Upper lobe of left lung (tissue), 6 donors: ENCODE measurements around the gene POLR2J3. TPM values are rescaled to one million over a fixed set of nuclear protein-coding genes. Genes with fewer than 3 reads are reported as not detected.
"Not testable (repeated sequence)": the region's sequence is repeated elsewhere in the genome, so short reads cannot be mapped to it uniquely, and the experiment has no call there.

ENCODE experiments used
- ATAC-seq, 2 donors: fragments of 200-7000 bp; cut with Tn5 transposase; one replicate each; pipeline ENCODE4 v1.9.1; 2022; ENCODE audit warnings: mild to moderate bottlenecking in 2 of 2, moderate library complexity in 2 of 2; ENCODE audit not compliant: low FRiP score in 2 of 2
- DNase-seq, 2 donors: peaks; one replicate each; pipeline ENCODE4 v3.0.0-alpha.2; 2019 to 2020
- H3K27ac ChIP-seq, 4 donors: fragments of 200-600 bp; sonication (generic); one replicate each; pipeline ENCODE4 v1.5.1; 2016 to 2019
- H3K27me3 ChIP-seq, 4 donors: fragments of 200-600 bp; sonication (generic); one replicate each; pipeline ENCODE4 v1.5.1; 2017 to 2019
- H3K36me3 ChIP-seq, 4 donors: fragments of 200-600 bp; sonication (generic); one replicate each; pipeline ENCODE4 v1.5.1; 2016 to 2019
- H3K4me1 ChIP-seq, 4 donors: fragments of 200-600 bp; sonication (generic); one replicate each; pipeline ENCODE4 v1.5.1; 2018 to 2019
- H3K4me3 ChIP-seq, 4 donors: fragments of 200-600 bp; sonication (generic); one replicate each; pipeline ENCODE4 v1.5.1; 2017 to 2019; ENCODE audit warnings: mild to moderate bottlenecking in 2 of 4, moderate library complexity in 1 of 4
- H3K9me3 ChIP-seq, 4 donors: fragments of 200-600 bp; sonication (generic); one replicate each; pipeline ENCODE4 v1.5.1; 2018 to 2019
- CTCF ChIP-seq, 6 experiments: fragments of 450-650 bp in 4 of 6; fragments of 200-600 bp in 2 of 6; sonication (generic) in 2 of 6; IDR thresholded peaks; one replicate each; pipeline ENCODE4 v1.5.1; 2016 to 2019; ENCODE audit warnings: antibody characterized with exemption in 6 of 6
- POLR2A ChIP-seq, 4 donors: fragments of 450-650 bp; IDR thresholded peaks; one replicate each; pipeline ENCODE4 v1.5.1; 2016 to 2017; ENCODE audit warnings: antibody characterized with exemption in 4 of 4, mild to moderate bottlenecking in 2 of 4
- POLR2AphosphoS5 ChIP-seq, 2 donors: sonication (generic); formaldehyde crosslinking; IDR thresholded peaks; one replicate each; pipeline ENCODE4 v1.5.1; 2017; ENCODE audit warnings: antibody characterized with exemption in 2 of 2
- WGBS, 2 donors: methylation state at CpG; one replicate each; pipeline ENCODE4 v1.1.5; 2017 to 2018; 5-methylcytosine and 5-hydroxymethylcytosine counted together
- total RNA-seq, 6 donors: library from RNA; depleted of rRNA in 4 of 6; stranded (reverse); fragments of >200 nt in 4 of 6; gene quantifications; one replicate each; pipeline versions ENCODE4 v1.1.0 to v1.2.1, GENCODE V29; 2016 to 2021
- donor health status: DM: no; HTN: no; CAD: no; lungs with moderate emphysema.
- donor health status: DM: no; HTN: yes; CAD: no; lungs with severe emphysema.

POLR2J3 gene
- 100 to 1,000 TPM in 1 of 6 donors, 10 to 100 TPM in 5; 17.2 to 147 (median 32.8) TPM for total RNA-seq

- ATAC-seq (peak; percentile 96 to 98), DNase-seq (peak; percentile 93 to 98)
- H3K36me3 ChIP-seq, H3K4me1 ChIP-seq, H3K9me3 ChIP-seq, H3K27me3 ChIP-seq: not testable (repeated sequence)
- H3K27ac ChIP-seq, result peak within 1 kb of the TSS in 3 of 4 donors; percentile 72 to 89 (median 85)
- WGBS, 2 donors, result 1% methylated on average over 30 to 40 of the region's 64 CpGs
- TF ChIP-seq CTCF (IDR thresholded peaks at IDR 0.05), result peak in 5 of 6 experiments; percentile 31 to 79 (median 44)
- peak in 1 of 2 donors; percentile 74 for TF ChIP-seq POLR2AphosphoS5 (IDR thresholded peaks at IDR 0.05)
- TF ChIP-seq POLR2A (IDR thresholded peaks at IDR 0.05), result peak in 2 of 4 donors; percentile 23 to 71
- peak within 1 kb of the TSS; percentile 58 to 75 (median 73) for H3K4me3 ChIP-seq
Measured at GRCh38 chr7:102572261-102573239, at the start of gene POLR2J3. Gene POLR2J3 (minus strand): TSS chr7:102572583. CDS start chr7:102572521, 62 bp downstream.

GRCh38 chr7:102618122-102618521 lies 45.7 kb upstream of the POLR2J3 start:
- 53 to 82% methylated on average over 3 of the region's 8 CpGs for WGBS, 2 donors
- H3K27me3 ChIP-seq, ATAC-seq, H3K27ac ChIP-seq, H3K4me3 ChIP-seq, H3K4me1 ChIP-seq, DNase-seq, H3K9me3 ChIP-seq, H3K36me3 ChIP-seq: not testable (repeated sequence)

GRCh38 chr7:102616507-102617125 lies 44.2 kb upstream of the POLR2J3 start, which contains the start of gene RASA4:
Gene RASA4 (minus strand): TSS chr7:102616756. CDS start chr7:102616689, 67 bp downstream.
- H3K27me3 ChIP-seq, H3K36me3 ChIP-seq, H3K4me1 ChIP-seq, H3K9me3 ChIP-seq: not testable (repeated sequence)
- WGBS, 2 donors, result no CpG with 5 or more reads among the region's 62 CpGs
- DNase-seq (peak; percentile 25 to 94), ATAC-seq (peak; percentile 91 to 96)
- peak within 1 kb of the TSS in 1 of 4 donors; percentile 78 for H3K27ac ChIP-seq
- peak within 1 kb of the TSS in 3 of 4 donors; percentile 47 to 50 (median 48) for H3K4me3 ChIP-seq

GRCh38 chr7:102615930-102616329 lies 43.5 kb upstream of the POLR2J3 start:
- H3K36me3 ChIP-seq, ATAC-seq, H3K9me3 ChIP-seq, H3K27ac ChIP-seq, H3K27me3 ChIP-seq, DNase-seq, H3K4me3 ChIP-seq, H3K4me1 ChIP-seq: not testable (repeated sequence)
- WGBS, 2 donors, result no CpG with 5 or more reads among the region's 10 CpGs

- peak in 1 of 2 donors; percentile 0 for ATAC-seq
- H3K36me3 ChIP-seq, H3K9me3 ChIP-seq, DNase-seq, H3K27ac ChIP-seq, H3K4me3 ChIP-seq, H3K27me3 ChIP-seq, H3K4me1 ChIP-seq: not testable (repeated sequence)
- no CpG with 5 or more reads among the region's 3 CpGs for WGBS, 2 donors
Measured at GRCh38 chr7:102614873-102615272, 42.5 kb upstream of the POLR2J3 start.

GRCh38 chr7:102614346-102614697 lies 41.9 kb upstream of the POLR2J3 start:
- H3K9me3 ChIP-seq, H3K27me3 ChIP-seq, H3K4me3 ChIP-seq, H3K27ac ChIP-seq, H3K4me1 ChIP-seq, H3K36me3 ChIP-seq, DNase-seq: not testable (repeated sequence)
- WGBS, 2 donors, result no CpG with 5 or more reads among the region's 4 CpGs
- ATAC-seq, result peak; percentile 15 to 23

- H3K36me3 ChIP-seq, H3K4me3 ChIP-seq, H3K9me3 ChIP-seq, H3K27me3 ChIP-seq, H3K4me1 ChIP-seq, ATAC-seq: not testable (repeated sequence)
- peak in 1 of 2 donors; percentile 9 for DNase-seq
- WGBS, 2 donors, result 70% methylated on average over 2 of the region's 15 CpGs; no CpG with 5 or more reads in 1 of the 2 donors
- peak overlapping the region in 1 of 4 donors; percentile 57 for H3K27ac ChIP-seq
Measured at GRCh38 chr7:102613575-102614345, 41.4 kb upstream of the POLR2J3 start.

GRCh38 chr7:102611675-102612325 lies 39.4 kb upstream of the POLR2J3 start:
- peak; percentile 19 to 61 for DNase-seq
- H3K36me3 ChIP-seq, H3K27me3 ChIP-seq, H3K9me3 ChIP-seq, ATAC-seq, H3K4me1 ChIP-seq, H3K4me3 ChIP-seq: not testable (repeated sequence)
- 10 to 18% methylated on average over 4 to 7 of the region's 10 CpGs for WGBS, 2 donors
- peak overlapping the region in 2 of 4 donors; percentile 76 to 79 for H3K27ac ChIP-seq

- H3K9me3 ChIP-seq, H3K36me3 ChIP-seq, DNase-seq, H3K4me1 ChIP-seq, H3K4me3 ChIP-seq, H3K27ac ChIP-seq, H3K27me3 ChIP-seq: not testable (repeated sequence)
- ATAC-seq, result peak; percentile 27 to 82
- no CpG with 5 or more reads among the region's 30 CpGs for WGBS, 2 donors
Measured at GRCh38 chr7:102611013-102611674, 38.8 kb upstream of the POLR2J3 start.

GRCh38 chr7:102610441-102610840 lies 38.1 kb upstream of the POLR2J3 start:
- DNase-seq, result peak in 1 of 2 donors; percentile 17
- WGBS, 2 donors, result 0% methylated on average over 1 of the region's 7 CpGs; no CpG with 5 or more reads in 1 of the 2 donors
- not testable (repeated sequence) for H3K9me3 ChIP-seq, H3K36me3 ChIP-seq, H3K27ac ChIP-seq, H3K4me3 ChIP-seq, H3K4me1 ChIP-seq, H3K27me3 ChIP-seq
- ATAC-seq, result peak in 1 of 2 donors; percentile 0
